ENCODE data around the gene IL19. TPM values are rescaled to one million over a fixed set of nuclear protein-coding genes. Genes with fewer than 3 reads are reported as not detected.

The IL19 gene
- total RNA-seq, 4 donors from 2014 or later = 0.76 TPM; not detected in 3

DNA sequence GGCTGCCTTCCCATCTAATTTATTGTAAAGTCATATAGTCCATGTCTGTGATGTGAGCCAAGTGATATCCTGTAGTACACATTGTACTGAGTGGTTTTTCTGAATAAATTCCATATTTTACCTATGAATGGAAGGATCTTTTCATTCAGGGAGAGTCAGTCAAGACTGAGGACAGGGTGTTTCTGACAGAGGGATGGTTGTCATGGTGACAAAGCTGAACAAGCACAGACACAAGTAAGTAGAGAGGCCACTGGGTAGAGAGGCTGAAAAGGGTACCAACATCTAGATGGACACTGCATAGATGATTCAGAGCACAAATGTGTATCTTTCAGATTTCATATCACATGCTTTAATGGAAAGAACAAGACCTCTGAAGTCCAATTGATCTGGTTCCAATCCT, 72.3 kb downstream of the IL19 start:
- Histone ChIP-seq H3K36me3 (no peaks in the 10 kb centered on the region), H3K27me3 (no peaks in the 10 kb centered on the region), H3K4me1 (no peaks in the 10 kb centered on the region), H3K4me3 (no peak overlapping the region), H3K27ac (no peak overlapping the region), H3K9me3 (no peaks in the 10 kb centered on the region)
- TF ChIP-seq, protein P1, sequence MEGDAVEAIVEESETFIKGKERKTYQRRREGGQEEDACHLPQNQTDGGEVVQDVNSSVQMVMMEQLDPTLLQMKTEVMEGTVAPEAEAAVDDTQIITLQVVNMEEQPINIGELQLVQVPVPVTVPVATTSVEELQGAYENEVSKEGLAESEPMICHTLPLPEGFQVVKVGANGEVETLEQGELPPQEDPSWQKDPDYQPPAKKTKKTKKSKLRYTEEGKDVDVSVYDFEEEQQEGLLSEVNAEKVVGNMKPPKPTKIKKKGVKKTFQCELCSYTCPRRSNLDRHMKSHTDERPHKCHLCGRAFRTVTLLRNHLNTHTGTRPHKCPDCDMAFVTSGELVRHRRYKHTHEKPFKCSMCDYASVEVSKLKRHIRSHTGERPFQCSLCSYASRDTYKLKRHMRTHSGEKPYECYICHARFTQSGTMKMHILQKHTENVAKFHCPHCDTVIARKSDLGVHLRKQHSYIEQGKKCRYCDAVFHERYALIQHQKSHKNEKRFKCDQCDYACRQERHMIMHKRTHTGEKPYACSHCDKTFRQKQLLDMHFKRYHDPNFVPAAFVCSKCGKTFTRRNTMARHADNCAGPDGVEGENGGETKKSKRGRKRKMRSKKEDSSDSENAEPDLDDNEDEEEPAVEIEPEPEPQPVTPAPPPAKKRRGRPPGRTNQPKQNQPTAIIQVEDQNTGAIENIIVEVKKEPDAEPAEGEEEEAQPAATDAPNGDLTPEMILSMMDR (IDR thresholded peaks at IDR 0.05) = no peak
- no peak for TF ChIP-seq POLR2A (IDR thresholded peaks at IDR 0.05)
- DNase-seq = no peak
- intact Hi-C loops (cut with DNase I; ENCODE audit: low total_unique reads) = no loop called here

DNA sequence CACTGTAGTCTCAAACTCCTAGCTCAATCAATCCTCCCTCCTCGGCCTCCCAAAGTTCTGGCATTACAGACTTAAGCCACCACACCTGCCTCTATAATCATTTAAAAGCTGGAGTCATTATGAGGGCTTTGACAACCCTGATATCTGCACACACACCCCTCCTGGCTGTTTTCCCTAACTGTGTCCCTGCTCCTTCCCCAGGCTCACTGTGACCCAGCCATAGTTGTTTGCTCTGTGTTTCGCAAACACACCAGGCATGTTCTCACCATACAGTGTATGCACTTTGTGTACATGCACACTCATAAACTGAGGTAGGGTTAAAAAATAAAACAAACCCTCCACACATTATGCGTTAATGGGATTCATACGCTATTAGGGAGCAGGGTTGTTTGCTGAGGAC, 73.1 kb downstream of the IL19 start:
- H3K4me1 ChIP-seq = no peaks in the 10 kb centered on the region
- no peaks in the 10 kb centered on the region for H3K36me3 ChIP-seq
- no peak for DNase-seq
- no peak for TF ChIP-seq POLR2A (IDR thresholded peaks at IDR 0.05)
- TF ChIP-seq, protein P1 (IDR thresholded peaks at IDR 0.05) = no peak
- no peaks in the 10 kb centered on the region for H3K27me3 ChIP-seq
- no peak overlapping the region for H3K4me3 ChIP-seq
- H3K9me3 ChIP-seq = no peaks in the 10 kb centered on the region
- H3K27ac ChIP-seq = no peak overlapping the region
- intact Hi-C loops (cut with DNase I; ENCODE audit: low total_unique reads) = no loop called here

DNA sequence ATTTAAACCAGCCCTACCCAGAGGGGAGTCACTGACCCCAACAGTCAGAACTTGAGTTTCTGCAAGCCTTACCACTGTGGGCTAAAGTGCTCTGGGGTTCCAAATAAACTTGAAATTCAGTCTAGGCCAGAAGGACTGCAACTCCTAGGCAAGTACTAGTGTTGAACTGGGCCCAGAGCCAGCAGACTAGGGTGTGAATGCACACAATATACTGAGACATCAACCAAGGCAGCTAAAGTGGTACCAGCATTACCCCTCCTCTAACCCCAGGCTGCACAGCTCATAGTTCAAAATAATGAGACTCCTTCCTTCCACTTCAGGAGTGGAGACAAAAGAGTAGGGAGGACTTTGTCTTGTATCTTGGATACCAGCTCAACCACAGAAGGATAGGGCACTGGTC, 75.9 kb downstream of the IL19 start:
- intact Hi-C loops (cut with DNase I; ENCODE audit: low total_unique reads) = no loop called here
- no peak for TF ChIP-seq POLR2A (IDR thresholded peaks at IDR 0.05)
- TF ChIP-seq, protein P1 (IDR thresholded peaks at IDR 0.05) = no peak
- H3K27me3 ChIP-seq = no peaks in the 10 kb centered on the region
- no peak overlapping the region for H3K4me3 ChIP-seq
- no peak overlapping the region for H3K27ac ChIP-seq
- no peaks in the 10 kb centered on the region for H3K9me3 ChIP-seq
- H3K4me1 ChIP-seq = no peaks in the 10 kb centered on the region
- H3K36me3 ChIP-seq = no peaks in the 10 kb centered on the region
- no peak for DNase-seq

DNA sequence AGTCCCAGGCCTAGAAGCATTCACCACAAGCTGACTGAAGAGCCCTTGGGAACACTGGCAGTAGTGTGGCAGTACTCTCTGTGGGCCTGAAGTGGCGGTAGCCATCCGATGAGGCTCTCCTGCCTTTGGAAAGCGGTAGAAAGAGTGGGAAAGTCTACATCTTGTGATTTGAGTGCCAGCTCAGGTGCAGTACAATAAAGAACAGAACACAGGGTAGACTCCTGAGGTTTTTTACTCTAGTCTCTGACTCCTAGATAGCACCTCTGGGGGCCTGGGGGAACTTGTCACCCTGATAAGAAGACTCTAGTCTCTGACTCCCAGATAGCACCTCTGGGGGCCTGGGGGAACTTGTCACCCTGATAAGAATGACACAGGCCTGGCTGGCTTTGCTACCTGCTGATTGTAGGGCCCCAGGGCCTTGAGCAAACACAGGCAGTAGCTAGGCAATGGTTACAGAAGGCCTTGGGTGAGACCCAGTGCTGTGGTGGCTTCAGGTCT, 76.8 kb downstream of the IL19 start:
- TF ChIP-seq, protein P1 (IDR thresholded peaks at IDR 0.05) = no peak
- TF ChIP-seq POLR2A (IDR thresholded peaks at IDR 0.05) = no peak
- no peak for DNase-seq
- Histone ChIP-seq H3K9me3 (no peaks in the 10 kb centered on the region), H3K4me1 (no peaks in the 10 kb centered on the region), H3K4me3 (no peak overlapping the region), H3K27me3 (no peaks in the 10 kb centered on the region), H3K36me3 (no peaks in the 10 kb centered on the region), H3K27ac (no peak overlapping the region)
- intact Hi-C loops (cut with DNase I; ENCODE audit: low total_unique reads) = no loop called here

DNA sequence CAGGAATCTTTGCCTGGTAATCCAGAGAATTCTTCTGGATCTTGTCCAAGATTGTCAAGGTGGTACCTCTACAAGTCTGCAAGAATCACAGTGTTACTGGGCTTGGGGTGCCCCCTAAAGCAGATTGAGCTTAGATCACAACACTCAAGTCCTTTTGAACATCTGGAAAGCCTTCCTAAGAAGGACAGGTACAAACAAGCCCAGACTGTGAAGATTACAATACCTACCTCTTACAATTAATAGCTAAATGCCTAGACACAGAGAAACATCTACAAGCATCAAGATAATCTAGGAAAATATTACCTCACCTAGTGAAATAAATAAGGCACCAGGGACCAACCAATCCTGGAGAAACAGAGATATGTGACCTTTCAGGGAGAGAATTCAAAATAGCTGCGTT, 77.4 kb downstream of the IL19 start:
- H3K36me3 ChIP-seq = no peaks in the 10 kb centered on the region
- TF ChIP-seq POLR2A (IDR thresholded peaks at IDR 0.05) = no peak
- TF ChIP-seq, protein P1 (IDR thresholded peaks at IDR 0.05) = no peak
- intact Hi-C loops (cut with DNase I; ENCODE audit: low total_unique reads) = no loop called here
- H3K27me3 ChIP-seq = no peaks in the 10 kb centered on the region
- peaks cover 0 to 2% of the 10 kb centered on the region in 2 donors for H3K9me3 ChIP-seq
- H3K4me3 ChIP-seq = no peak overlapping the region
- H3K27ac ChIP-seq = no peak overlapping the region
- no peaks in the 10 kb centered on the region for H3K4me1 ChIP-seq
- no peak for DNase-seq

Data from uterus (tissue), 4 donors.